OCI-LY7 (cell line): ENCODE results near the gene TMEM243.

Experiments used
- CTCF ChIP-seq: fragments of 200-600 bp; sonication (generic); conservative IDR thresholded peaks from 2 replicates; pipeline ENCODE4 v1.5.1; 2014; ENCODE audit warnings: mild to moderate bottlenecking, antibody characterized with exemption, low read length, moderate library complexity, mixed read lengths
- EZH2phosphoT487 ChIP-seq: fragments of 200-600 bp; sonication (generic); IDR thresholded peaks from 2 replicates; pipeline ENCODE4 v1.6.1; 2018; ENCODE audit warnings: low read depth, borderline replicate concordance, mild to moderate bottlenecking, mixed run types, antibody characterized with exemption, low read length, moderate library complexity, mixed read lengths

- TF ChIP-seq CTCF (no peak), EZH2phosphoT487 (no peak)
Observed at GRCh38 chr7:87231258-87231657, 11.7 kb upstream of the TMEM243 start.
